Ascending aorta (tissue), 2 donors: ENCODE measurements around the gene TBC1D10B. TPM values are rescaled to one million over a fixed set of nuclear protein-coding genes. Genes with fewer than 3 reads are reported as not detected.

ENCODE experiments used
- DNase-seq, 2 donors: peaks; one replicate each; pipeline ENCODE4 v3.0.0-alpha.2; 2019; ENCODE audit warnings: low spot score in 2 of 2
- H3K27ac ChIP-seq, 2 donors: fragments of 200-600 bp; sonication (generic); one replicate each; pipeline ENCODE4 v1.5.1; 2016 to 2017; ENCODE audit warnings: mild to moderate bottlenecking in 1 of 2
- H3K27me3 ChIP-seq: fragments of 200-600 bp; sonication (generic); one replicate; pipeline ENCODE4 v1.5.1; 2017
- H3K36me3 ChIP-seq, 2 donors: fragments of 200-600 bp; sonication (generic); one replicate each; pipeline ENCODE4 v1.5.1; 2016
- H3K4me1 ChIP-seq, 2 donors: fragments of 200-600 bp; sonication (generic); one replicate each; pipeline ENCODE4 v1.5.1; 2016 to 2017; ENCODE audit warnings: mild to moderate bottlenecking in 1 of 2
- H3K4me3 ChIP-seq, 2 donors: fragments of 200-600 bp; sonication (generic); one replicate each; pipeline ENCODE4 v1.5.1; 2016 to 2017; ENCODE audit warnings: mild to moderate bottlenecking in 1 of 2
- H3K9me3 ChIP-seq, 2 donors: fragments of 200-600 bp; sonication (generic); one replicate each; pipeline ENCODE4 v1.5.1; 2016
- CTCF ChIP-seq, 3 experiments: fragments of 200-600 bp in 2 of 3; fragments of 450-650 bp in 1 of 3; sonication (generic) in 2 of 3; IDR thresholded peaks; one replicate each; pipeline ENCODE4 v1.5.1; 2016 to 2019; ENCODE audit warnings: antibody characterized with exemption in 3 of 3, mild to moderate bottlenecking in 1 of 3, moderate library complexity in 1 of 3
- intact Hi-C: fragments of 100-400 bp; cut with DNase I; formaldehyde crosslinking; loops from one replicate; pipeline ENCODE4 v1.15.1; 2023
- total RNA-seq: library from RNA; depleted of rRNA; stranded (reverse); fragments of >200 nt; gene quantifications from one replicate; pipeline ENCODE4 v1.1.0, GENCODE V29; 2016

The TBC1D10B gene
- total RNA-seq, 1 donor from 2014 or later, result 20.9 TPM

- Histone ChIP-seq H3K36me3 (no peaks in the 10 kb centered on the region), H3K27ac (no peak overlapping the region), H3K4me3 (no peak overlapping the region), H3K27me3 (no peaks in the 10 kb centered on the region), H3K4me1 (peaks cover 13 to 16% of the 10 kb centered on the region in 2 donors), H3K9me3 (no peaks in the 10 kb centered on the region)
- no peak for TF ChIP-seq CTCF (IDR thresholded peaks at IDR 0.05)
- no peak for DNase-seq
- intact Hi-C loops, result loop anchor here (10.0 kb wide), 2 partner anchors 277 to 557 kb away; partner anchors contain the start of genes PAGR1, PRRT2, TBX6 and YPEL3
These were observed 1.9 kb upstream of the TBC1D10B start for GRCh38 chr16:30372038-30372712.

DNA sequence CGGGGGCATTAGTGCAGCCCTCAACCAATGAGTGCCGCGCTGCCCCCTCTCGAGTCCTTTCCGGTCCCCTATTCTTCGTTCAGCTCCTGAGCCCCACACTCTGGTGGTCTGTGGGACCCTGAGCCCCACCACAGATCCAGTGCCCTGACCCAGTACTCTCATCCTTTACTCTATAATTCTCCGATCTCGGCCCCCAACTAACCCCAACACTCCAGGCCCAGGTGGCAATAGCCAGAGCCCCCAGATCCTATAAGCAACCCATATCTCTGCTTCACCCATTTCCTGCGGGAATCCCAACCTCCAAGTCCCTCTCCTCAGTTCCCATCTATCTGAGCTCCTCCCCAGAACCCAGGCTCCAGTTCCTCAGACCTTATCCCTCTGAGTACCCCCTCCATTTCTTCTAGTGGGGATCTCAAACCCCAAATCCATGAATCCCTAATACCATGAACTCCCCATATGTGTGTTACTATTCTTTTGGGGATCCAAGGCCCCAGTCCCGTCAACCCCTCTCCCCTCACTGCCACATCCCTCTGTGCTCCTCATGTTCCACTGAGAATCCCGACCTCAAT lies 1.0 kb upstream of the TBC1D10B start:
- Histone ChIP-seq H3K27me3 (no peaks in the 10 kb centered on the region), H3K36me3 (peaks cover 0 to 3% of the 10 kb centered on the region in 2 donors), H3K27ac (peak overlapping the region; percentile 85 to 88), H3K4me1 (peaks cover 13 to 23% of the 10 kb centered on the region in 2 donors), H3K9me3 (no peaks in the 10 kb centered on the region), H3K4me3 (peak overlapping the region; percentile 43 to 63)
- intact Hi-C loops, result loop anchor here (2.0 to 10.0 kb wide), 6 partner anchors 35 to 557 kb away; partner anchors contain the start of genes ALDOA, FBRS, PAGR1 and PRRT2
- DNase-seq, result peak in 1 of 2 donors; percentile 63
- TF ChIP-seq CTCF (IDR thresholded peaks at IDR 0.05), result no peak

DNA sequence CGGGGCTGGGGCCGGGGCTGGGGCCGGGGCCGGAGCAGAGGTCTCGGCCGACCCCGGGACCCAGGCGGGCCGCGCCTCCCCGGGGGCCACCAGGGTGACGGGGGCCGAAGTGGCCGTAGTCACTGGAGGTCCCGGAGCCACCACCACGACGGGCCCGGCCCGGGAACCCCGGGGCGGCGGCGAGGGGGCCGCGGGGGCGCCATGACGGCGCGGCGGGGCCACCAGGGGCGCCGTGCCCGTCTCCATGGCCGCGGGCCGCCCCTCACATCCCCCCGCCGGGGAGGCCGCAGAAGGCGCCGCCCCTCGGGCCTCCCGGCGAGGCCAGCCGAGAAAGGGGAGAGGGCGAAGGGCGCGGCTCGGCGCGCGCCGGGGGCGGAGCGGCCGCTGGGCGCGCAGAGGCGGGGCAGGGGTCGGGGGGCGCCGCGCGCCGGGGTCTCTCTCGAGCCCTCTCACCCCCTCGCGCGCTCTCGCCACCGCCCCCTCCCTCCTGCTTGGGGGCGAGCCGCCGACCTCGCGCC lies 297 bp downstream of the TBC1D10B start:
- Histone ChIP-seq H3K27me3 (no peaks in the 10 kb centered on the region), H3K36me3 (peaks cover 8 to 9% of the 10 kb centered on the region in 2 donors), H3K4me3 (peak overlapping the region; percentile 78 to 82), H3K9me3 (no peaks in the 10 kb centered on the region), H3K4me1 (peaks cover 13 to 26% of the 10 kb centered on the region in 2 donors), H3K27ac (peak overlapping the region; percentile 58 to 69)
- TF ChIP-seq CTCF (IDR thresholded peaks at IDR 0.05), result peak in 1 of 3 experiments; percentile 45
- intact Hi-C loops, result loop anchor here (1.0 to 10.0 kb wide), 9 partner anchors 8 to 555 kb away; partner anchors contain the start of genes ALDOA, CD2BP2, FBRS and PAGR1
- no peak for DNase-seq

DNA sequence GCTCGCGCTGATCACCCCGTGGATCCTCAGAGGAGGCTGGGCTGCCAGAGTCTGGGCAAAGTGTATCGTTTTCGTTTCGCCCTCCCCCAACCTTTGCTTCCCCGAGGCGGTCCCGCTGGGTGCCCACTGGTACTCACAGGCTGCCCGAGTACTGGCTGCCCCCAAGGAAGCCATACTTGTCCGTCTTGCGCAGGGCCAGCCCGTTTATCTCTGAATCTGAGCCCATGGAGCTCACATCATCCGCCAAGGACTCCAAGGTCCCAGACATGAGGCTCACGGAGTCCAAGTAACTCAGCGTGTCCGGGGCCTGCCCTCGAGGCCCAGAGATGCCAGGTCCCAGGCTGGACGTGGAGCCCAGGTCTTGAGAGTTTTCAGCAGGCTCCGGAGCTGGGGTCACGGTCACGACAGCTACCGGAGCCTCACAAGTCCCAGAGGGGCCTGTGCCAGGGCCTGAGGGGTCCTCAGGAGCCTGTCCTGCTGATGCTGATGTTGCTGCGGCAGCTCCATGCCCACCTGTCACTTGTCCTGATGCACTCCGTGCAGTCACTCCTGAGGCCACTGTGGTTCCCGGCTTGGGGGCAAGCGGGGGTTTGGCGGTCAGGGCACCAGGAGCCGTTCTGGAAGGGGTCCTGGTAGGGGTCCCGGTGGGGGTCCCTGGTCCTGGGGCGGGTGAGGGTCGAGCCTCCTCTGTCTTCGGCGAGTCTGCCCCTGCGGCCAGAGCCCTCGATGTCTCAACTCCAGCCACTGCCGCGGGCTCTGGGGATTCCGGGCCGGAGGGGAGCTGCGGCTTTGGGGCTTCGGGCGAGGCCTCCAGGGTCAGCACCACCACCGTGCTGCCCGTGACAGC lies 980 bp downstream of the TBC1D10B start:
- TF ChIP-seq CTCF (IDR thresholded peaks at IDR 0.05), result no peak
- Histone ChIP-seq H3K27me3 (no peaks in the 10 kb centered on the region), H3K4me3 (peak overlapping the region; percentile 78 to 82), H3K4me1 (peaks cover 13 to 26% of the 10 kb centered on the region in 2 donors), H3K27ac (peak overlapping the region; percentile 58 to 69), H3K36me3 (peaks cover 14 to 16% of the 10 kb centered on the region in 2 donors), H3K9me3 (no peaks in the 10 kb centered on the region)
- intact Hi-C loops, result no loop called here
- no peak for DNase-seq

DNA sequence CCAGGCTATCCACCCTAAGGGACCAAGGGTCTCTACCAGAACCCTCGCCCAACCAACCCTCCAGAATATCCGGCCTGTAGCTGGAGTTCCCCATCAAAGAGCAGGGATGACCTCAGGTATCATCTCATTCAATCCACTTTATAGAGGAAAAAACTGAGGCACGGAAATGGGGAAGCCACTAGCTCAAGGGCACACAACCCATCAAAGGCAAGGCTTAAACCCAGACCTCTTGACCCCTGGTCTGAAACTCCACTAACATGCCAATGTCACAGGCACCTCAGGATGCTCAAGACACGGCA lies 1.6 kb downstream of the TBC1D10B start:
- peaks cover 14 to 21% of the 10 kb centered on the region in 2 donors for H3K36me3 ChIP-seq
- DNase-seq, result no peak
- H3K27ac ChIP-seq, result peak overlapping the region; percentile 58 to 69
- H3K9me3 ChIP-seq, result no peaks in the 10 kb centered on the region
- H3K4me3 ChIP-seq, result peak overlapping the region; percentile 78 to 82
- peaks cover 13 to 26% of the 10 kb centered on the region in 2 donors for H3K4me1 ChIP-seq
- intact Hi-C loops, result no loop called here
- no peaks in the 10 kb centered on the region for H3K27me3 ChIP-seq
- TF ChIP-seq CTCF (IDR thresholded peaks at IDR 0.05), result no peak
